Natural killer cell (primary cell): ENCODE measurements around the gene TANGO2. TPM values are rescaled to one million over a fixed set of nuclear protein-coding genes. Genes with fewer than 3 reads are reported as not detected.

Experiments used
- ATAC-seq, 3 donors: fragments of 150-1000 bp in 2 of 3; fragments of 200-7000 bp in 1 of 3; cut with Tn5 transposase; 1 replicate in 1 of 3; 2 replicates in 2 of 3; pipeline ENCODE4 v1.10.0; 2021; ENCODE audit warnings: mild to moderate bottlenecking in 2 of 3, moderate library complexity in 2 of 3
- DNase-seq, 2 donors: peaks; one replicate each; pipeline versions ENCODE4 v3.0.0 to v3.0.0-alpha.2; 2013 to 2021; ENCODE audit warnings: mixed read lengths in 1 of 2
- H3K27ac ChIP-seq: one replicate; pipeline ENCODE4 v1.5.1; 2013; ENCODE audit warnings: mild to moderate bottlenecking, low read length
- H3K27me3 ChIP-seq: one replicate; pipeline ENCODE4 v1.6.1; 2013; ENCODE audit warnings: low read length; ENCODE audit not compliant: control insufficient read depth, insufficient read depth
- H3K36me3 ChIP-seq: one replicate; pipeline ENCODE4 v1.6.1; 2013; ENCODE audit warnings: low read length; ENCODE audit not compliant: control insufficient read depth, insufficient read depth
- H3K4me1 ChIP-seq: one replicate; pipeline ENCODE4 v1.6.1; 2013; ENCODE audit warnings: low read length; ENCODE audit not compliant: control insufficient read depth, insufficient read depth
- H3K4me3 ChIP-seq: one replicate; pipeline ENCODE4 v1.5.1; 2013; ENCODE audit warnings: low read length
- H3K9me3 ChIP-seq: one replicate; pipeline ENCODE4 v1.6.1; 2013; ENCODE audit warnings: low read length; ENCODE audit not compliant: control insufficient read depth, insufficient read depth
- H3K27ac Mint-ChIP-seq, 2 donors: one replicate each; pipeline ENCODE4 v1.8.0; 2022; ENCODE audit warnings: mild to moderate bottlenecking in 2 of 2, mixed read lengths in 2 of 2, moderate library complexity in 1 of 2
- H3K27me3 Mint-ChIP-seq, 2 donors: one replicate each; pipeline ENCODE4 v1.8.0; 2022; ENCODE audit warnings: low read depth in 2 of 2, mixed read lengths in 2 of 2
- H3K36me3 Mint-ChIP-seq: one replicate; pipeline ENCODE4 v1.8.0; 2022; ENCODE audit warnings: mixed read lengths
- H3K4me1 Mint-ChIP-seq, 2 donors: one replicate each; pipeline ENCODE4 v1.8.0; 2022; ENCODE audit warnings: mixed read lengths in 2 of 2
- H3K4me3 Mint-ChIP-seq: one replicate; pipeline ENCODE4 v1.8.0; 2022; ENCODE audit warnings: mild to moderate bottlenecking, moderate library complexity, mixed read lengths
- H3K9me3 Mint-ChIP-seq, 2 donors: one replicate each; pipeline ENCODE4 v1.8.0; 2022; ENCODE audit warnings: mixed read lengths in 2 of 2
- CTCF ChIP-seq: fragments of 200-600 bp; IDR thresholded peaks from one replicate; pipeline ENCODE4 v1.8.0; 2022; ENCODE audit warnings: antibody characterized with exemption
- WGBS: methylation state at CpG from one replicate; pipeline ENCODE4 v1.1.7; 2013; ENCODE audit warnings: missing lambda C conversion rate; ENCODE audit not compliant: insufficient coverage; 5-methylcytosine and 5-hydroxymethylcytosine counted together
- intact Hi-C: fragments of 100-400 bp; cut with micrococcal nuclease; formaldehyde crosslinking; loops from one replicate; pipeline ENCODE4 v1.14.2; 2022
- total RNA-seq, 4 donors: library from RNA; stranded (reverse); fragments of 120-200 nt in 1 of 4; gene quantifications; one replicate each; pipeline versions ENCODE4 v1.2.3 to v1.2.4, GENCODE V29; 2013 to 2022

Gene TANGO2
- total RNA-seq, 3 donors from 2014 or later (not counting 1 experiment from before 2014, with no cell fraction given) = 33.3 to 53.0 (median 46.2) TPM

DNA sequence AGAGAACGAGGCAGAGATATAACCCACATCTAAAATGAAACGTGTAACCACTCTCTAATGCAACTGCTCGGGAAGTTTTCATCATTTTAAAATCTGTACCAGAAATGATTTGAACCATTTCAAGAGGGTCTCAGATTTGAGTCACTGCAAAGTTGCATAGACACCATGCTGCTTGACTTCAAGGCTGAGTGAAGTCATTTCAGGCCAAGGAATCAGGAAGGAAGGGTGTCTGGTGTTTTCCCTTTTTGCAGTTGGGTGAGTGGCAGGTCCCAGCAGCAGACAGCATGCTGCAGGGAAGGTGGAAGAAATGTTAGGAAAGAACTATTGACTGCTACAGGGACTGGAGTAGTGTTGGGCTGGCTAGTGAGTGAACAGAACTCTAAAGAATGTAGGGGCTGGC lies 16.5 kb downstream of the TANGO2 start:
- H3K27me3 Mint-ChIP-seq = no peaks in the 10 kb centered on the region
- Histone ChIP-seq H3K27me3 (no peaks in the 10 kb centered on the region), H3K36me3 (peaks cover 27% of the 10 kb centered on the region), H3K4me3 (no peak overlapping the region), H3K9me3 (no peaks in the 10 kb centered on the region), H3K27ac (no peak overlapping the region), H3K4me1 (peaks cover 11% of the 10 kb centered on the region)
- H3K4me3 Mint-ChIP-seq = no peak overlapping the region
- DNase-seq (no peak), ATAC-seq (no peak)
- peaks cover 25 to 29% of the 10 kb centered on the region in 2 donors for H3K4me1 Mint-ChIP-seq
- no peak for TF ChIP-seq CTCF
- WGBS = 61% methylated on average over 3 of the region's 3 CpGs
- H3K9me3 Mint-ChIP-seq = no peaks in the 10 kb centered on the region
- intact Hi-C loops = no loop called here
- no peaks in the 10 kb centered on the region for H3K36me3 Mint-ChIP-seq
- H3K27ac Mint-ChIP-seq = peak overlapping the region in 1 of 2 donors; percentile 48

DNA sequence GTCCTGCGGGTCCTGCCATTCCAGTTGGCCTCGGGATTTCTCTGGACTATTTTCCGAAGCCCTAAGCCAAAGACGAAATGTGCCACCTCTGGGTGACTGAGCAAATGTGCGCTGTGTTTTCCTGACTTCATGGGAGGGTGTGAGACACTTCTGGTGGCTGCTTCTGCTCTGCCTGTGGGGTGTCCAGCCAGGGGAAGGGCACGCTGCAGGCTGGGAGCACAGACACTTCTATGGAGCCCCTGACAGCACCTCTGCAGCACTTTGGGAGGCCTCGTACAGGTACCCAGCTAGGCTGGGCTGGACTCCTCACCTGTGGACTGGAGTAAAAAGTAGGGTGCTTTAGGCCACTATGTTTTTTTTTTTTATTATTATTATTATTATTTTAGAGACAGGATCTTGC lies 17.7 kb downstream of the TANGO2 start:
- Histone ChIP-seq H3K9me3 (no peaks in the 10 kb centered on the region), H3K27ac (no peak overlapping the region), H3K36me3 (peaks cover 37% of the 10 kb centered on the region), H3K27me3 (no peaks in the 10 kb centered on the region), H3K4me1 (no peaks in the 10 kb centered on the region), H3K4me3 (no peak overlapping the region)
- TF ChIP-seq CTCF = no peak
- no peak for ATAC-seq
- H3K27me3 Mint-ChIP-seq = no peaks in the 10 kb centered on the region
- no peaks in the 10 kb centered on the region for H3K9me3 Mint-ChIP-seq
- no peak for DNase-seq
- H3K4me3 Mint-ChIP-seq = no peak overlapping the region
- 98% methylated on average over 7 of the region's 7 CpGs for WGBS
- H3K36me3 Mint-ChIP-seq = no peaks in the 10 kb centered on the region
- no peak overlapping the region for H3K27ac Mint-ChIP-seq
- intact Hi-C loops = no loop called here
- peaks cover 23 to 25% of the 10 kb centered on the region in 2 donors for H3K4me1 Mint-ChIP-seq

GRCh38 chr22:20039683-20040325 lies 18.9 kb downstream of the TANGO2 start:
- Histone ChIP-seq H3K4me1 (no peaks in the 10 kb centered on the region), H3K9me3 (no peaks in the 10 kb centered on the region), H3K27me3 (no peaks in the 10 kb centered on the region), H3K27ac (no peak overlapping the region), H3K4me3 (no peak overlapping the region), H3K36me3 (peaks cover 42% of the 10 kb centered on the region)
- H3K36me3 Mint-ChIP-seq = no peaks in the 10 kb centered on the region
- ATAC-seq (no peak), DNase-seq (no peak)
- H3K4me3 Mint-ChIP-seq = no peak overlapping the region
- H3K9me3 Mint-ChIP-seq = no peaks in the 10 kb centered on the region
- intact Hi-C loops = no loop called here
- H3K4me1 Mint-ChIP-seq = peaks cover 20 to 21% of the 10 kb centered on the region in 2 donors
- 92% methylated on average over 8 of the region's 9 CpGs for WGBS
- H3K27me3 Mint-ChIP-seq = no peaks in the 10 kb centered on the region
- no peak overlapping the region for H3K27ac Mint-ChIP-seq
- TF ChIP-seq CTCF = no peak
